Stimulated activated CD8-positive, alpha-beta memory T cell treated with anti-CD3 and anti-CD28 coated beads, Interleukin-15, amount 100 ng/mL, for 24 hours (primary cell): ENCODE data around the gene ALDH16A1.
A peak's percentile ranks its signal among the peaks of the same experiment; 100 is the strongest.

Experiments used
- DNase-seq: peaks from one replicate; pipeline ENCODE4 v3.0.0-alpha.2; 2020; ENCODE audit warnings: low read depth

The ALDH16A1 gene

GRCh38 chr19:49489601-49490167 lies 36.7 kb downstream of the ALDH16A1 start:
- no peak for DNase-seq

DNA sequence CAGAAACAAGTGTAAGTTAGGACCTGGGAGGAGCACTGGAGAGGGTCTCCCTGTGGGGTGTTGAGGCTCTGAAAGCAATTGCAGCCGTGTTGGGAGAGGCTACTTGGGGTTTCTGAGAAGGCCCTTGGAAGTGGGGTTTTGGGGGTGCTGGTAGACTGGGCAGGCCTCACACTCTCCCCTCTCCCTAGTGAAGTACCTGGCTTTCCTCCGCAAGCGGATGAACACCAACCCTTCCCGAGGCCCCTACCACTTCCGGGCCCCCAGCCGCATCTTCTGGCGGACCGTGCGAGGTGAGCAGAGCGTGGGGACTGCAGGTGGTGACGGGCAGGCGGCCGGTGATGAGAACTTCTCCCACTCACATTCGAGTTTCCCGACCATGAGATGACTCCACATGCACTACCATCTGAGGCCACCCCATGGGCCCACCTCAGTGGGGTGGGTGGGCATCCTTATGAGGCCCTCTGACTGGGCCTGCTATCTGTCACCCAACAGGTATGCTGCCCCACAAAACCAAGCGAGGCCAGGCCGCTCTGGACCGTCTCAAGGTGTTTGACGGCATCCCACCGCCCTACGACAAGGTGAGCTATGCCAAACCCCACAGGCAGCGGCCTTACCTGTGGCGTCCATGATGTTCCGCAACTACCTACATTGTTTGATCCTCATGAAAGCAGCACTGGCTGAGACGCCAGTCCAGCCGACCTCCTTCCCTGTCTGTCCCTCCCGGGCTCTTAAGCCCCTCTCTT lies 37.4 kb downstream of the ALDH16A1 start:
- DNase-seq: no peak

- no peak for DNase-seq
Measured at GRCh38 chr19:49491030-49491803, 38.2 kb downstream of the ALDH16A1 start.

DNA sequence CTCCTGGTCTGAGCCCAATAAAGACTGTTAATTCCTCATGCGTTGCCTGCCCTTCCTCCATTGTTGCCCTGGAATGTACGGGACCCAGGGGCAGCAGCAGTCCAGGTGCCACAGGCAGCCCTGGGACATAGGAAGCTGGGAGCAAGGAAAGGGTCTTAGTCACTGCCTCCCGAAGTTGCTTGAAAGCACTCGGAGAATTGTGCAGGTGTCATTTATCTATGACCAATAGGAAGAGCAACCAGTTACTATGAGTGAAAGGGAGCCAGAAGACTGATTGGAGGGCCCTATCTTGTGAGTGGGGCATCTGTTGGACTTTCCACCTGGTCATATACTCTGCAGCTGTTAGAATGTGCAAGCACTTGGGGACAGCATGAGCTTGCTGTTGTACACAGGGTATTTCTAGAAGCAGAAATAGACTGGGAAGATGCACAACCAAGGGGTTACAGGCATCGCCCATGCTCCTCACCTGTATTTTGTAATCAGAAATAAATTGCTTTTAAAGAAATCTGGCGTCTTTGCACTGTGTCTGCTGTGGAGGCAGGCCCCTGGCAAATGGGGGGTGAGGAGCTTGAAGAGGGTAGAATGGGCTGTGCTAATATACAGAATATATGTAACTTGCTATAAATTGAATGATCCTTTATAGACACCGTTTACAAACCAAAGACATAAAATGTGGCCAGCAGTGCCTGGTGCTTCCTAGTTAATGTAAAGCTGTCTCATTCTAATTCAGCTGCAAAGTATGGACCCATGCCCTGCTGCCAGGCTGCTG lies 39.0 kb downstream of the ALDH16A1 start:
- DNase-seq: no peak

DNA sequence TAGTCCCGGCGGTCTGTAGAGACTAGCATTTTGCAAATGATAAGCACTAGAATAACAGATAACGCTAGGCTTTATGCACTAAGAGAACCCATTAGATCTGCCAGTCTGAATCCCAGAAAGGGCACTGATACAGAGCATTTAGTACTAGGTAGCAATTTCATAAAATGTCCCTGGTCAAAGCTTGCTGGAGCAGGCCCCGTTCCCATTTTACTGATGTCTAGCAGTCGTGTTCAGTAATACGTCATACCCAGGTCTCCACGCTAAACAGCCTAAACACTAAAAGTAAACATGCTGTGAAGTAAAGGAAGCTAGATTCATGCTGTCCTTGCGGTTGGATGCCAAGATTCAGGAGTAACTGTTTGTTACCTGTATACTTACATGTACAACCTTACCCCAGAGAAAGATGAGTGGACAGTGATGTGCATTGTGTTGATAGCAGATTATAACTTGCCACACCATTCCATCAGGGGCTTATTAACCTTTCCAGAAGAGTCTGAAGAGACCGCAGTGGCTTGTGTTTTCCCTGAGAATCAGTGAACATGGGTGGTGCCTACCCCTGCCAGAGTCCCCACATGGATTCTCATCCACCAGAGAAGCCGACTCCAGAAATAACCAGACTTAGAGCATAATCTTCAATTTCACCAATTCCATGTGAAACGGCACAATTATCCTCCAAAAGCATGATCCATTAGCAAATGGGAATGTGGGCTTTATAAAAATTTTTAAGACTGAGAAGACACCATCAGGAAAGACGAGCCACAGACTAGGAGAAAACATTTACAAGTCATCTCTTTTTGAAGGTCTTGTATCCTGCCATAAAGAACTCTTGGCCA lies 39.8 kb downstream of the ALDH16A1 start:
- no peak for DNase-seq

GRCh38 chr19:49496574-49497008 lies 43.6 kb downstream of the ALDH16A1 start:
- DNase-seq: no peak

GRCh38 chr19:49497047-49497788 lies 44.2 kb downstream of the ALDH16A1 start:
- no peak for DNase-seq

- no peak for DNase-seq
Measured at GRCh38 chr19:49497789-49498103, 44.7 kb downstream of the ALDH16A1 start.

DNA sequence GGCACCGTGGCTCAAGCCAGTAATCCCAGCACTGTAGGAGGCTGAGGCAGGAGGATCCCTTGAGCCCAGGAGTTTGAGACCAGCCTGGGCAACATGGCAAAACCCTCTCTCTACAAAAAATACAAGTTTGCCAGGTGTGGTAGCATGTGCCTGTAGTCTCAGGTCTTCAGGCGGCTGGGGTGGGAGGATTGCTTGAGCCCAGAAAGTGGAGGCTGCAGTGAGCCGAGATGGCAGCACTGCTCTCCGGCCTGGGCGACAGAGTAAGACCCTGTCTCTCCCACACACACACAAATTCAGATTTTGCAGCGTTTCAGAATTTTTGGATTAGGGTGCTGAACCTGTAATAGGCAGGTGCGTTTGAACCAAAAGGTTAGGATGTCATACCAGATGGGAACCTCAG lies 45.5 kb downstream of the ALDH16A1 start:
- no peak for DNase-seq

DNA sequence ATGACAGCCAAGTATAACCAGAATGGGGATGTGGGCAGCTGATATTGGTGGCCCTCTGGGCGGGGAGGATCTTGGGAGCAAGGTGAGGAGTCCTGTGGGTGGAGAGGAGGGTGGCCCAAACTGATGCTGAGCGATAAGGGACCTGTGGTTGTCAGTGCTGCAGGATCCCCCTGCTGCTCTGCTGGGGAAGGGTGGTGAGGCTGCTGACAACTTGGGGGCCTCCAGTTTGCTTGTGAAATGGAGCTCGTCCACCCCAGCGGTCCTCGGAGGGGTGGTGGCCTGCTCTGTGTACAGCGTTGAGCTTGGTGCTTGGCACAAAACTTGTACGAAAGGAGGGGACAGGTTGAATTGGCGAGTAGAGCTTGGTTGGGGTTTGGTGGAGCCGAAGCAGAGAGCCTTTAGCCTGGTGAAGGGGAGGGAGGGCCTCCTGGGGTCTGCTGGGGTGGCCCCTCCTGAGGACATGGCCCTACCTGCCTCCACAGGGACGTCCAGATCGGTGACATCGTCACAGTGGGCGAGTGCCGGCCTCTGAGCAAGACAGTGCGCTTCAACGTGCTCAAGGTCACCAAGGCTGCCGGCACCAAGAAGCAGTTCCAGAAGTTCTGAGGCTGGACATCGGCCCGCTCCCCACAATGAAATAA lies 46.1 kb downstream of the ALDH16A1 start:
- DNase-seq: no peak

DNA sequence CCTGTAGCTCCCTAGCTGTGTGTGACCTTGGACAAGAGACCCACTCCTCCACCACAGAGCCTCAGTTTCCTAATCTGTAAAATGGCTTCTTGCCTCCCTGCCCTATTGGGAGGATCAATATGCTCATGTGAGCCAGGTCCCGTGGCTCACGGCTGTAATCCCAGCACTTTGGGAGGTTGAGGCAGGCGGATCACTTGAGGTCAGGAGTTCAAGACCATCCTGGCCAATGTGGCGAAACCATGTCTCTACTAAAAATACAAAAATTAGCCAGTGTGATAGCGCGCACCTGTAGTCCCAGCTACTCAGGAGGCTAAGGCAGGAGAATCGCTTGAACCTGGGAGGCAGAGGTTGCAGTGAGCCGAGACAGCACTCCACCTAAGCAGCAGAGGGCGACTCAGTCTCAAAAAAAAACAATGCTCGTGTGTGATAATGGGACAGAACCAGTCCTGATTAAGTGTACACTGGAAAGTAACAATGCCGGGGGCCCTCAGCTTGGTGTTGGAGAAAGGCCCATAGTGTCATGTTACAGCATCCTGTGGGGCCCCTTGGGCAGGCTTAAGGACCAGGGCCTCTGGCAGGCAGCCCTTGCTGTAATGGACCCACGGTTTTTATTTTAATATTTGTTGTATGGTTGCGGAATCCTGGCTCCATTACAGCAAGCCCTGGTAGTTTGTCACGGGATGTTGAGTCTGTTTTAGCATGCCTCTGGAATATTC lies 50.0 kb downstream of the ALDH16A1 start:
- no peak for DNase-seq

GRCh38 chr19:49503582-49503962 lies 50.5 kb downstream of the ALDH16A1 start:
- DNase-seq: no peak

GRCh38 chr19:49506575-49507105 lies 53.6 kb downstream of the ALDH16A1 start:
- DNase-seq: peak; percentile 41

- no peak for DNase-seq
Measured at GRCh38 chr19:49507803-49508494, 54.9 kb downstream of the ALDH16A1 start.

GRCh38 chr19:49512970-49513745 lies 60.1 kb downstream of the ALDH16A1 start:
- DNase-seq: no peak

DNA sequence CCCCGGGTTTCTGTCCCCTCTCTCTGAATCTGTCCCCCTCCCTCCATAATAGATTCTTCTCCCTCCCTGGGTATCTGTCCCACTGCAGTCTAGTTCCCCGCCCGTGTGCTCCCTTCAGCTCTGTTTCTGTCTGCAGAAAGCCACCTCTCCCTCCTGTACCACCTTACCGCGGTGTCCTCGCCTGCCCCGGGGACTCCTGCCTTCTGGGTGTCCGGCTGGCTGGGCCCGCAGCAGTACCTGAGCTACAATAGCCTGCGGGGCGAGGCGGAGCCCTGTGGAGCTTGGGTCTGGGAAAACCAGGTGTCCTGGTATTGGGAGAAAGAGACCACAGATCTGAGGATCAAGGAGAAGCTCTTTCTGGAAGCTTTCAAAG lies 60.7 kb downstream of the ALDH16A1 start:
- no peak for DNase-seq

- no peak for DNase-seq
Measured at GRCh38 chr19:49514151-49514550, 61.1 kb downstream of the ALDH16A1 start.

DNA sequence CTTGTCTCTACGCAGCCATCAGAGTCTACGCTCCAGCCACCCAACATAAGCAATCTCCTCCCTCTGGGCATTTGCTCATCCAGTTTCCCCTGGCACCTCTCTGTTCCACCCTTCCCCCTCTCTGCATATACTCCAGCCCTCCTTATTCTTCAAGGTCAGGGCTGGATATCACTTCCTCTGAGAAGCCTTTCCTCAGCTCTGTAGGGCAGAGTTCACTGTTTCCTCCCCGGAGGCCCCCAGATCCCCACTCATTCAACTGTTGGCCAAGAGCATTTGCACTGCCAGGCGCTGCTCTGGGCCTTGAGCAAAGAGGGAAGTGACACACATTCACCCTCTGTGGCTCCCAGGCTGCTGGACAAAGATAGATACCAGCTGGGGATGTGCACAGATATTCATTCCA lies 62.7 kb downstream of the ALDH16A1 start:
- DNase-seq: no peak
